GM21360 (cell line): ENCODE data around the gene BPIFB2.
"Not testable (repeated sequence)": the region's sequence is repeated elsewhere in the genome, so short reads cannot be mapped to it uniquely, and the experiment has no call there.

Source experiments
- ATAC-seq: cut with Tn5 transposase; IDR thresholded peaks from one replicate; pipeline ENCODE4 v1.9.1; 2021; ENCODE audit warnings: mild to moderate bottlenecking, moderate library complexity; ENCODE audit not compliant: unreplicated experiment

Gene BPIFB2, protein sequence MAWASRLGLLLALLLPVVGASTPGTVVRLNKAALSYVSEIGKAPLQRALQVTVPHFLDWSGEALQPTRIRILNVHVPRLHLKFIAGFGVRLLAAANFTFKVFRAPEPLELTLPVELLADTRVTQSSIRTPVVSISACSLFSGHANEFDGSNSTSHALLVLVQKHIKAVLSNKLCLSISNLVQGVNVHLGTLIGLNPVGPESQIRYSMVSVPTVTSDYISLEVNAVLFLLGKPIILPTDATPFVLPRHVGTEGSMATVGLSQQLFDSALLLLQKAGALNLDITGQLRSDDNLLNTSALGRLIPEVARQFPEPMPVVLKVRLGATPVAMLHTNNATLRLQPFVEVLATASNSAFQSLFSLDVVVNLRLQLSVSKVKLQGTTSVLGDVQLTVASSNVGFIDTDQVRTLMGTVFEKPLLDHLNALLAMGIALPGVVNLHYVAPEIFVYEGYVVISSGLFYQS

DNA sequence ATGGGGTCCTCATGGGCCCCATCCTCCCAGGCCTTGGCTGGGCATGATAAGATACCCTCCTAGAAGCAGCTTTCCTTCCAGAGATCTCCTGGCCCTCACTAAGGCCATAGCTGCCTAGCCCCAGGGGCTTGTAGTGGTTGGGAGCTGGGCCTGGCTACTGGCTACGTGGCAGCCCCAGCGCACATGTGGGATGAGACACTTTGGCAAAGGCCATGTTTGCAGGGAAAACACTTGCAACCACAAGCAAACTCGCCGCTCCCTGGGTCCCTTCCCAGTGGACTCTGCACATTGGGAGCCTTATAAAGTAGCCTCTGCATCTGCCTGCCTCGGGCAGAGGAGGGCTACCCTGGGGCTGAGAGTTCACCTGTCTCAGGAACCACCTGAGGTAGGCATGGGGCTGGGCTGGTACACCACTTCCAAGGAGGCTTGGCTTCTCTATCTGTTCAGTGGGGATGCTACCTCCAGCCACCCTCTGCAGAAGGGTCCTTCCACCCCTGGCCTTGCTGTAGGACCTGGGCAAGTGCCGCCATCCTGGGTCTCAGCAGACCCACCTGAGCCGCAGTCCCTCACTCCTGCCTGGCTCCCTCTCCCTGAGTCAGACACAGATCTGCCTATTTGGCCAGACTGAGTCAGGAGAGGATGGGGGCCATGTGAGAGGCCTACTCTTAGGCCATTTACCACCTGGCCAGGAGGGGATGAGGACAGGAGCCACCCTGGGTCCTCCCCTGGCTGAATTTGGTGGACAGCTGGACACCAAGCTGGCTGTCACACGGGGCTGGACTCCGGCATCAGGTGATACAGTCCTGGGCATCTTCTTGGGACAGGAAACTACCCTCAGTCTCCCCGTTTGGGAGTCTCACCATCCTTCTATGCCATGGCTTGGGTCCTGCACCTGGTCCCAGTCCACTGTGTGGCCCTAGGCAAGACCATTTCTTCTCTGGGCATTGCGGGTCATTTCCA lies at the start of gene BPIFB2:
TSS of gene BPIFB2 (plus strand) at position 329 of the 960 bp plus-strand sequence. CDS start 871 bp downstream, outside the sequence.
- no peak for ATAC-seq

DNA sequence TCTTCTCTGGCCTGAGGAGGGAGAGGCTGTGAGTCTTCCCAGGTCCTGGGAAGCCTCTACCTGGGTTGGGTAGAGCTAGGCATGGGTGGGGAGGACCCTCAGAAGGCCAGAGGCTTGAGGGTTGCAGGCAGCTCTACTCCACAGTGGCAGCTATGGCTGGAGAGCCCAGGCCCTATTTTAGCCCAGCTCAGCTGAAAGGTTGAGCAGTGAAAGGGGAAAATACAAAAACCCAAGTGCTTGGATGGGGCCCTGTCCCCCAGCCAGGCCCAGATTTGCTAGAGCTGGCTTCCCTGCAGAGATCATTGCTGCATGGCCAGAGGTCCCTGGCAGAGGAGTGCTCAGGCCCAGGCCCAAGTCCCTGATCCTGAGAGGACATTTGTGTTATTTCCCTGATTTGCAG lies 48.9 kb upstream of the BPIFB2 start:
- no peak for ATAC-seq

DNA sequence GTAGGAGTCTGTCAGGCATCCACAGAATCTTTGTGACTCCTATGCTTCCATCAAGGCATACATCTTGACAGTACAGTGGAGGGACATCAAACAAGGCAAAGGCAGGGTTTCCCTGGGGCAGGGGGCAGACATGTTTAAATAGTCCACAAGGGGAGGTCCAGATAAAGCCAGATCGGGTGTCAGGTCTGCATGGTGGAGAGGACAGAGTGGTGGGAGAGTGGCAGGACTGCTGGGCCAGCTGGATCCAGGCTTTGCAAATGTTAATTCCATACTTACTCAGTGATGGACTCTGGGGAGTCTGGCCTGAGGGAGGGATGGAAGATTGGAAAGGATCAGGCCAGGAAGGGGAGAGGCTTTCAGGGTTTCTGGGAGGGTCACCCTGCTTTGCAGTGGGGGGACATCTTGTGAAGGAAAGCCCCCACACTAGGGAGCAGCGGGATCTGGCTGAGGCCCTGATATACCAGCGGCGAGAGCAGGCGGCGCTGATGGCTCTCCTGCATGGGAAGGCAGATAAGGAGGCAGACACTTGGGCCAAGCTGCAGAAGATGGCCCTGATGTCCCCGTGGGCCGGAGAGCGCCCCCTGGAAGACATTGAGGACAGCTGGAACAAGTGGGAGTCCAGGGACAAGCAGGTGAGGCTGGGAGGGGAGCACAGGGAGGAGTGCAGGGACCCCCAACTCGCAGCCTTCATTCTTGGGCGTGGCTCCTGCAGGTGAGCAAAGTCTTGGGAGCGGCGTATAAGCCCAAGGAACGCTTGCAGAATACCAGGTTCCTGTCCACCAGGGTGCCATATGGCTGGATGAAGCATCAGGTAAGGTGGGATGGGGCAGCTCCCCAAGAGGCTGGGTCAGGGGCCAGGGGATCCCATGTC lies 47.9 kb upstream of the BPIFB2 start:
- no peak for ATAC-seq

DNA sequence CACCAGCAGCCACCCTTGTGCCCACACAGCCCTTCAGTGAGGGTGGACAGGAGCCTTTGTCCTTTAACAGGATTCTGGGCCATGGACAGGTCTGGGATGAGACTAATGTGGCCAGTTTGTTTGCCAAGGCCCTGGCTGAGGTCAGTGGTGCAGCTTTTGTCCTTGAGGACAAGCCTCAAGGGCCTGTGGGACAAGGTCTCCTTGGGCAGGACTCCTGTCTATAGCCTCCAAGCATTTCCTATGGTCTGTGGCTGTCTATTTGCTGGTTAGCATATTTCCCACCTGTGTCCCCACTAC lies 47.3 kb upstream of the BPIFB2 start:
- ATAC-seq, result no peak

DNA sequence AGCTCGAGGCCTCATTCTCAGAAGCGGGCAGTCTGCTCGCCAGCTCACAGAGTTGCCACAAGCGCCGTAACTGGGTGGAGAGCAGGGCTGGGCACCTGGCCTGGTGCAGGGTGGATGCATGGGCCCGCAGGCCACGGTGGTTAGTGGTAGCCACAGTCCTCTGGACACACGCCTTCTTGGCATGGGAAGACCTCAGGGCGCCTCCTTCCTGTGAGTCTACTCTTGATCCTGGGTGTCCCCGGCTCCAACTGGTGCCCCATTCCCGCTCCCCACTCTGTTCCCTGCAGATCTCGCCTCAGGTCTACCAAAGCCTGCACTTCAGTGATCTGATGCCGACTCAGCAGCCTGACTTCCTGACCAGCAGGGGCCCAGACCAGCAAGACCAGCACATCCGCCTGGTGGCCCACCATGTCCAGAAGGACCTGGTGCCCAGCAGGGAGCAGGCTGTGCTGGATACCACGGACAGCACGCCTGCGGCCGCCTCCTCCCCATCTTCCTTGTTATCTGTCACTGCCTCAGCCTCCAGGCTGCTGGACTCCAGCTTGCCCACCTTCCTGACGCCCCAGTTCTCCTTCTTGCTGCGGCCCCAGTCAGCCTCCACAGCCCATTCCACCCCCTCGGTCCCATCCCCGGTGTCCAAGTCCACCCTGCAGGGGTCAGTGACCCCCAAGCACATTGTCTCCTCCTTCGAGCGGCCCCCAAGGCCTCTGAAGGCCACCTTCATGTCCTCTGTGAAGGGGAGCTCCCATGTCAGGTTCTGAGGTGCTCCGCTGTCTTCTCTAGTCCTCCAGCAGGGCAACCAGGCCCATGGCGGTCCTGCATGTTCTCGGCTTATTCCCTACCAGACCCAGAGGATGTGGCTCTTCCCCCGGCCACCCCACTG lies 46.4 kb upstream of the BPIFB2 start:
- ATAC-seq, result no peak

DNA sequence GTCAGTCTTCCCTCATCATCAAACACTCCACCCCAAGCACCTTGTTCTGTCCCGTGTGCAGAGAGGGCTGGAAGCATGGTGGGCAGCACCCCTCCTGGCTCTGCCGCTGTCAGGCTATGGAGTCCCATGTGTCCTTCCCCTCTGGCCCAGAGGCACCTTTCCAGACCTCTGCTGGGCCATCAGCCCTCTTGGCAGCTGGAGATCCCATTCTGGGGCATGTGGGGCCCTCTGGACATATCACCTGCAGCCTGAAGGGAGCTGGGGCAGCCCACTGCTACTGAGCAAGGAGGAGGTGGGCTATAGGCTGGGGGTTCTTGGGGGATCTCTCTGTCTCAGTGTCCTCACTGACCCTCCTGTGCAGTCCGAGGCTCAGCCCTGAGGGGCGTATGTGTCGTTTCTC lies 45.5 kb upstream of the BPIFB2 start:
- no peak for ATAC-seq

DNA sequence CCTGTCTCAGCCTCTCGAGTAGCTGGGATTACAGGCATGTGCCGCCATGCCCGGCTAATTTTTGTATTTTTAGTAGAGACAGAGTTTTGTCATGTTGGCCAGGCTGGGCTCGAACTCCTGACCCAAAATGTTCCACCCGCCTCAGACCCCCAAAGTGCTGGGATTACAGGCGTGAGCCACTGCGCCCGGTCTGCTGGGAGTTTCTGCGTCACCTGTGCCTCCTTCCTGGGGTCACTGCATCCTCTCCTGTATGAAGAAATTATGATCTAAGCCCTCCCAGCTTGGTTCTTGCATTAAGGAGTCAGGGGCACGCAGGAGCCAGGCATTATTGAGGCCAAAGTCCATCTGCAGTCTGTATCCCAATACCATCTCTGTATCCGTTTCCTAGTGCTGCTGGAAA lies 44.9 kb upstream of the BPIFB2 start:
- not testable (repeated sequence) for ATAC-seq

DNA sequence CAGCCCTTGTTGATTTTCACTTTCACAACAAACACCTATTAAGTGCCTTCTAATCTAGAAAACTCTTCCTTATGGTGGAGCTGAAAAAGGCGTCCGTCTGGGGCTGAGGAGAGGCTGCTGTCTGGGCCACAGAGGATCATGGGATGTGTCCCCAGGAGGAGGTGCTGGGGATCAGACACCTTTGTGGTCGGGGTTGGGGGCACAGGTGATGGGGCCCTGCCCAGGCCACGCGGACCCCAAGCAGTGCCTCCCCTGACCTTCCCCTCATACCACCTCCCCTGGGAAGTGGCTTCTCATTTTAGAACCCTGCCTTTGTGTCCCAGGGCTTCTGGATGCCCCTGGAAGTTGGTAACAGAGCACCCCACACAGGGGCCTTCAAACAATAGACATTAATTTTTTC lies 44.3 kb upstream of the BPIFB2 start:
- ATAC-seq, result no peak

DNA sequence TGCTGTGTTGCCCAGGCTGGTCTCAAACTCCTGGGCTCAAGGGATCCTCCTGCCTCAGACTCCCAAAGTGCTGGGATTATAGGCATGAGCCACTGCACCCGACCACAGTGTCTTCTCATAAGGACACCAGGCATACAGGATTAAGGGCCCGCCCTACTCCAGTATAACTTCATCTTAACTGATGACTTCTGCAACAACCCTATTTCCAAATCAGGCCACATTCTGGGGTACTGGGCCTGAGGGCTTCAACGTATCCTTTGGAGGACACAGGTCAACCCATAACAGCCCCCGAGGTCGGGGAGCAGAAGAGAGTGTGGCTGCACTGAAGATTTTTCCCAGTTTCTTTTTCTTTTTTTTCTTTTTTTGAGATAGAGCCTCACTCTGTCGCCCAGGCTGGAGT lies 42.9 kb upstream of the BPIFB2 start:
- no peak for ATAC-seq

DNA sequence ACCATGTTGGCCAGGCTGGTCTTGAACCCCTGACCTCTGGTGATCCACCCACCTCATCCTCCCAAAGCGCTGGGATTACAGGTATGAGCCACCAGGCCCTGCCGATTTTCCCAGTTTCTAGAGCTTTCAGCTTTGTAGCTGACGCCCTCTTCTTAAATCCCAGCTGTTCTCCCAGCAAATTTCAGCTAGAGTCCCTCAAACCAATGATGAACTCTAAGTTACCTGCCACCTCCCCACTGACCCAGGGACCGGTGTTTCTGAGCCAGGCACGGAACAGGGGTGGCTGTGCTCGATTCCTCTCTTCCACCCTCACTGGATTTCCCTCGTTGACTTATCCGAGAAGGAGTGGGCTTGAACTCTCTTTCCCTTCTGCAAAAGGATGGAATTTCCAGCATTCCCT lies 42.4 kb upstream of the BPIFB2 start:
- no peak for ATAC-seq

DNA sequence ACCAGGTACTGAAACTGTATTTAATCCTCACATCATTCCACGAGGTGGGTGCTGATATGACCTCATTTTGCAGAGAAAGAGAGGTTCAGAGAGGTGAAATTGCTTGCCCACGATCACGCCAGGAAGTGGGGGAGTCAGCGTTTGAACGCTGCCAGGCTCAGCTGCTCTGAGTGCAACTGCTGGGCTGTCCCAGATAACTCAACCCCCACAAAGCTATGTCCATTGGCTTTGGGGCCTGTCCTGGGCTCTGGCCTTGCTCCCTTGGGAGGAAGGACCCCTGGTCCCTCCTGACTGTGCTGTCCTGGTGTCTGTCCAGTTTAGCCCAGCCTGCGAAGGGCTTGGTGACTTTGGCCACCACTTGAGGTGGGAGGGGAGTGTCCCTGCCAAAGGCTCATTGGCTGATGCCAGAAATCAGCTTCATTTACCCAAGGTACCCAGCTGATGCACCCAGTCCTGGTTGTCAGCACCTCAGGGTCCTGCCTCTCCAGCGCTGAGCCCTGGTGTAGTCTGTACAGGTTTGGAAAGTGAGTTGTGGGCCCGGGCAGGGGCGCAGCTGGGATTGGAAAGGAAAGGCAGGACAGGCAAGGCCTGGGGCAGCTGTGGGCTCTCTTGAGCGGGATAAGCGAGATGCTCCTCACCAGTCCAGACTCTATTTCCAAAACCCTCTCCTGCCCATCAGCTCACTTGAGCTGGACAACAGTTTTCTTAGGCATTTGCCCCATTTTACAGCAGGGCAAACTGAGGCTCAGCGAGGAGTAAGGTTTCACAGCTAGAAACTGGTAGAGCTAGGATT lies 41.7 kb upstream of the BPIFB2 start:
- ATAC-seq, result no peak

DNA sequence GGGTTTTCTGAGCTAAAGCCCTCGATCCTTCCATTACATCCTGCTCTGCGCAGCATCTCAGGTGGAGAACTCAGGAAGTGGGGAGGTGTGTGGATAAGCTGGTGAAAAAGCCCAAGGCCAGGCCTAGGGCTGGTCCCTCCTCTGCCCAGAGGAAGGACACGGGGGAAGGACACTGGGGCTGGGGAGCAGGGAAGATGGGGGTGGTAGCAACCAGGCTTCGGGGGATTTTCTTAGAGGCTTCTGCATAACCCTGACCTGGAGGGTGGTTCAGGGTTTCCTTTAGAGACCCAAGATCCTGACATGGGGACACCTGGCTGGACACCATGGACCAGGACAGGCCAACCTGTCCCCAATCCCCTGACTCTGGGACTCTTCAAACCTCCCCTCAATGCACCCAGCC lies 41.1 kb upstream of the BPIFB2 start:
- no peak for ATAC-seq

DNA sequence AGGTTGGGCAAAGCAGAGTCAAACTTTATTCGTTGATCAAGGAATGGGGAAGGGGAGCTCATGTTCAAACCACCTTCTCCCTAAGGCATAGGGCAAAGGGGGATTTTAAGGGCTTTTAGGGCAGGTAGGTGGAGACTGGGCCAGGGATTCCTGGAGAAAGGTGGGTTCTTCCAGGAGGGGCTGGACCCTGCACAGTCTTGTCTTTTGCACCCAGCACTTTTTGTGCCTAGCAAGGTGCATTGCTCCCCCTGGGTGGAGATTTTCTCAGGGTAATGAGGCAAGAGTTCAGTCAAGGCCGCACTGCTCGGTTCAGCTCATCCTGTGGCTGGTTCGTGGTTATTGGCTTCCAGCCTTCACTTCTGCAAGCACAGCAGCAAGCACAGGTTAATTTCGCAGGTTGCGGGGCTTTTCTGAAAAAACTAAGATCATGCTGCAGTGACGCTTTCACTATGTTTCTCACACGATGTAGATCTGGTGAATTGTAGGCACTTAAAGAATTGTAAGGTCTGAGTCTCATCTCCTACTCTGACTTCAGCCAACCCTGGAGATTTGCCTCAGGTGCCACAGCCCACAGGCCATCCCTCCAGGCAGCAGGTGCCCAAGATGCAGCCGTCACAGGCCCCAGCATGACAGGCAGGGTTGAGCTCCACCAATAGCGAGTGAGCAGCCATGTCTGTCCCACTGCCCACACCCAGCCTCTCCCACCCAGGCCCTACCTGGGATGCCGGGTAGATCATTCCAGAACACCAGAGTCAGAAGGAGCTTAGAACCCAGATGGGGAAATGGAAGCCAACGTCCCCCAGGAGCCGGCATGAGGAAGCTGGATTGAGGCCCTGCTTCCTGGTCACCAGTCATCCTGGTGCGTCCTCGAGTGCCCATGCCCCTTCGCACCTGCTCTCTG lies 40.4 kb upstream of the BPIFB2 start:
- ATAC-seq, result no peak

DNA sequence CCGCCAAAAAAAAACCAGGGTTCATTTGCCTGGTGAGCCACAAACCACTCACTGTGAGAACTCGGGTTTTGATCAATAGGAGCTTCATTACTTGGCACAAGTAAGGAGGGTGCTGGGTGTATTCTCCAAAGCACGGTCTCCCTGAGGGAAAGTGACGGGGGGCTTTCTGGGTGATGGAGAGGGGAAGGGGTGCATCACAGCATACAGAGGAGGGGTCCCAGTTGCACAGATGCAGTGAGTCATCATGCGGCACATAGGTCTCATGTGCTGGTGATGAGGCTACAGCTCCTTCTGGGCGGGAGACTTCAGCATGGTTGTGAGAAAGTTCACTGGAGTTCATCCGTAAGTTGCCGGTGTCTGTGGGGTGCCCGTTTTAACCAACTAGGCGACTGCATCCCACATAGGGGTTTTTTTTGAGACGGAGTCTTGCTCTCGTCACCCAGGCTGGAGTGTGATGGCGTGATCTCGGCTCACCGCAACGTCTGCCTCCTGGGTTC lies 39.5 kb upstream of the BPIFB2 start:
- no peak for ATAC-seq

DNA sequence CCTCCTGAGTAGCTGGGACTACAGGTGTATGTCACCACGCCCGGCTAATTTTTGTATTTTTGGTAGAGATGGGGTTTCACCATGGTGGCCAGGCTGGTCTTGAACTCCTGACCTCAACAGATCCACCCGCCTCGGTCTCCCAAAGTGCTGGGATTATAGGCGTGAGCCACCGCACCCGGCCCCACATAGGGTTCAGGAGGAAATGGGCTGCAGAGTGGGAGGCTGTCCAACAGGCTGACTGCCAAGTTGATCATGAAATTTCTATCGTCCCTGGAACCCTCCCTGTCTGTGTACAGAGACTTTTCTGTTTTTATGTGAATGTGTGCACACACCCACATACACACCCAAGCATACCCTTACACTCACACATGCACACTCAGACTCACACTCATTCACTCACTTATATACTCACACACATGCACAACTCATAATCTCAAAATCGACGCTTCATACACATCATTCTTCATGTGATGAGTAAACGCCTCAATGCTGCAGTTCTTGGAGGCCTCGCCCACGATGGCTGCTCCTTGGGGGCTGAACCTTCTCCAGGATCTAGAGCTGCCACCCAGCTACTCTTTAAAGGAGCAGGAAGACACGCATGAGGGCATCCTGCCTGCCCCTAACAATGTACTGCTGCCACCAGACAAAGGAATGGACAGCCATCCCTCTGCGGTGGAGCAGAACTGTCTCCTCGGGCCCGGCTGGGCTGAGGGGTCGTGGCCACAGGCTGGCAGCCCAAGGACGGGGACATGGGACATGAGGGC lies 38.8 kb upstream of the BPIFB2 start:
- no peak for ATAC-seq

DNA sequence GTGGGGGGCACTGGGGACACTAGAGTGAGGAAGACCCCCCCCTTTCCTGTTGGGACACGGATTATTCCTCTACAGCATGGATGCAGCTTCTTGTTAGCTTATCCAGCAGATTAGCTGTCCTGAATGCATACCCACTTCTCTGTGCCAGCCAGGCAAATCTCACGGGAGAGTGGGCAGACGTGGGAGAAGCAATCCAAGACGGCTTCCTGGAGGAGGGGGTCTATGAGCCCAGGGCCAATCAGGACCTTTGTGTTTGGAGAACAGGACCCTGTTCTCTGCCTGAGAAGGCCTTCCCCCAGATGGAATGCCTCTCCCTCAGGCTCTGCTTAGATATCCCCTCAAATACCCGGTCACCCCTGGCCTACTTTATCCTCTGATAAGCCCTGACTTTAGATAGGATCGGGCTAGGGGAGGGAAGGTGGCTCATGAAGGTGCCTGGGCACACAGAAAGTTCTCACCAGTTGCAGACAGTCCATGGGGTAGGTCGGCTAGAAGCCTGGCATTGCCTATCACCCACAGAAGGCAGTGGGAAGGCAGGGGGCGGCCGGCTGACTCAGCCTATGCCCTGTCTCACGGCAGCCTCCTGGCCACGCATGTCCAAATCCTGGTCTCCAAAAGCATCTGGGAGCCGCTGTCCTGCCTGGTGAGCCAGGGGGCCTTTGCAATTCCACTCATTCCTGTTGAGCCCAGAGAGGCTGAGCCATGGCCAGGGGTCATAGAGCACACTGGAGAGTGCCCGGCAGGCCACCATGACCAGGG lies 38.0 kb upstream of the BPIFB2 start:
- ATAC-seq, result no peak
